Neural cell (in vitro differentiated cells): ENCODE data around the gene PGS1. TPM values are rescaled to one million over a fixed set of nuclear protein-coding genes. Genes with fewer than 3 reads are reported as not detected.

Experiments
- H2AFZ ChIP-seq: fragments of 200-600, 300-800 bp; sonication (generic), shearing (Covaris generic); 2 replicates; pipeline ENCODE4 v1.6.0; 2014; ENCODE audit warnings: low read depth, mild to moderate bottlenecking, antibody characterized with exemption, low read length, moderate library complexity
- H3F3A ChIP-seq: fragments of 200-600 bp; shearing (Covaris generic); 2 replicates; pipeline ENCODE4 v1.6.1; 2016; ENCODE audit warnings: mild to moderate bottlenecking, moderate library complexity, mixed read lengths, antibody characterized with exemption, low read length; ENCODE audit not compliant: insufficient read depth, poor library complexity, severe bottlenecking
- H3K27ac ChIP-seq: fragments of 200-600, 300-800 bp; sonication (generic), shearing (Covaris generic); 2 replicates; pipeline ENCODE4 v1.5.1; 2014; ENCODE audit warnings: mild to moderate bottlenecking, low read length, moderate library complexity
- H3K27me3 ChIP-seq: fragments of 300-800, 200-600 bp; sonication (generic), shearing (Covaris generic); 2 replicates; pipeline ENCODE4 v1.6.0; 2014; ENCODE audit warnings: mild to moderate bottlenecking, low read depth, low read length, moderate library complexity; ENCODE audit not compliant: insufficient read depth
- H3K36me3 ChIP-seq: fragments of 300-800, 200-600 bp; sonication (generic), shearing (Covaris generic); 2 replicates; pipeline ENCODE4 v1.5.1; 2014; ENCODE audit warnings: mild to moderate bottlenecking, antibody characterized with exemption, low read length, moderate library complexity; ENCODE audit not compliant: insufficient read depth
- H3K4me2 ChIP-seq: fragments of 300-800, 200-600 bp; sonication (generic), shearing (Covaris generic); 2 replicates; pipeline ENCODE4 v1.6.0; 2014; ENCODE audit warnings: mild to moderate bottlenecking, low read length
- H3K4me3 ChIP-seq: fragments of 300-800, 200-600 bp; sonication (generic), shearing (Covaris generic); 2 replicates; pipeline ENCODE4 v1.5.1; 2014; ENCODE audit warnings: mild to moderate bottlenecking, low read length, moderate library complexity
- H3K79me2 ChIP-seq: fragments of 200-600 bp; shearing (Covaris generic); replicated peaks from 2 replicates; pipeline ENCODE4 v1.6.0; 2014; ENCODE audit warnings: mild to moderate bottlenecking, low read length, moderate library complexity; ENCODE audit not compliant: insufficient read depth
- H3K9ac ChIP-seq: fragments of 300-800, 200-600 bp; sonication (generic), shearing (Covaris generic); 2 replicates; pipeline ENCODE4 v1.6.1; 2016; ENCODE audit warnings: mild to moderate bottlenecking, low read length, mixed read lengths
- H3K9me2 ChIP-seq: fragments of 200-600 bp; shearing (Covaris generic); 2 replicates; pipeline ENCODE4 v1.6.1; 2016; ENCODE audit warnings: mild to moderate bottlenecking, low read length, mixed read lengths; ENCODE audit not compliant: insufficient read depth
- H3K9me3 ChIP-seq: fragments of 200-600, 300-800 bp; sonication (generic), shearing (Covaris generic); 2 replicates; pipeline ENCODE4 v1.6.1; 2016; ENCODE audit warnings: mild to moderate bottlenecking, mixed run types, low read length, moderate library complexity, mixed read lengths
- H4K20me1 ChIP-seq: fragments of 200-600 bp; shearing (Covaris generic); 2 replicates; pipeline ENCODE4 v1.6.1; 2016; ENCODE audit warnings: mild to moderate bottlenecking, mixed run types; ENCODE audit not compliant: insufficient read depth
- CTCF ChIP-seq: fragments of 450-650 bp; IDR thresholded peaks from 2 replicates; pipeline ENCODE4 v1.5.1; 2014; ENCODE audit warnings: antibody characterized with exemption, mild to moderate bottlenecking, moderate library complexity; ENCODE audit not compliant: poor library complexity, severe bottlenecking
- EP300 ChIP-seq: fragments of 450-650 bp; conservative IDR thresholded peaks from 2 replicates; pipeline ENCODE4 v1.6.1; 2014; ENCODE audit warnings: antibody characterized with exemption, mild to moderate bottlenecking, moderate library complexity; ENCODE audit not compliant: poor library complexity, severe bottlenecking
- EZH2 ChIP-seq: fragments of 200-600, 300-800 bp; shearing (Covaris generic), sonication (generic); IDR thresholded peaks from 2 replicates; pipeline ENCODE4 v1.6.1; 2014; ENCODE audit warnings: antibody characterized with exemption, low read length, borderline replicate concordance, mild to moderate bottlenecking; ENCODE audit not compliant: insufficient read depth, poor library complexity, severe bottlenecking
- MXI1 ChIP-seq: fragments of 450-650 bp; conservative IDR thresholded peaks from 2 replicates; pipeline ENCODE4 v1.6.1; 2014; ENCODE audit warnings: antibody characterized with exemption, mild to moderate bottlenecking; ENCODE audit not compliant: poor library complexity, severe bottlenecking
- POLR2AphosphoS5 ChIP-seq: IDR thresholded peaks from 2 replicates; pipeline ENCODE4 v1.6.1; 2012
- RAD21 ChIP-seq: fragments of 450-650 bp; conservative IDR thresholded peaks from 2 replicates; pipeline ENCODE4 v1.6.1; 2014; ENCODE audit warnings: antibody characterized with exemption, mild to moderate bottlenecking, moderate library complexity
- REST ChIP-seq: IDR thresholded peaks from 2 replicates; pipeline ENCODE4 v1.6.1; 2012; ENCODE audit warnings: borderline replicate concordance
- SMC3 ChIP-seq: fragments of 450-650 bp; conservative IDR thresholded peaks from 2 replicates; pipeline ENCODE4 v1.6.1; 2014; ENCODE audit warnings: antibody characterized with exemption, mild to moderate bottlenecking, moderate library complexity; ENCODE audit not compliant: poor library complexity
- TAF1 ChIP-seq: IDR thresholded peaks from 2 replicates; pipeline ENCODE4 v1.6.1; 2012; ENCODE audit warnings: low read depth
- polyA plus RNA-seq: library from polyadenylated mRNA; depleted of rRNA; stranded (reverse); fragments of >200 nt; gene quantifications from 2 replicates; pipeline ENCODE4 v1.2.3, GENCODE V29; 2014

The PGS1 gene
- polyA plus RNA-seq, 1 donor from 2014 or later = 65.7 TPM

DNA sequence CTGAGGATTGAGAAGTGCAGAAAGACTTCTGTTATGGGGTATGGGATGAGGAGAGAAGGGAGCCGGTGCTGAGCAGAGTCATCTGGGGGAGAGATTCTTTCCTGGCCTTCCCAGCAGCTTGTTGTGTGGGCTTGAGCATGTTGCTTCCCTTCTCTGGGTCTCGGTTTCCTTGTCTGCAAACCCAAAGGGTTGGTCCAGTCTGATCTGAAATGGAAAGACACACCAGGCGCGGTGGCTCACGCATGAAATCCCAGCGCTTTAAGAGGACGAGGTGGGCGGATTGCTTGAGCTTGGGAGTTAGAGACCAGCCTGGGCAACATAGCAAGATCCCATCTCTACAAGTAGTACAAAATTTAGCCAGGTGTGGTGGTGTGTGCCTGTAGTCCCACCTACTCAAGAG, 24.6 kb upstream of the PGS1 start:
- no peaks in the 10 kb centered on the region for H3K9me3 ChIP-seq
- H3K27me3 ChIP-seq = no peaks in the 10 kb centered on the region
- TF ChIP-seq POLR2AphosphoS5 (no peak), EZH2 (no peak), MXI1 (no peak), TAF1 (no peak), EP300 (no peak), SMC3 (no peak), REST (no peak), CTCF (no peak), RAD21 (no peak)
- peak overlapping the region; percentile 62 for H3K9ac ChIP-seq
- H3K4me2 ChIP-seq = no peak overlapping the region
- H3K36me3 ChIP-seq = no peaks in the 10 kb centered on the region
- H2AFZ ChIP-seq = no peak overlapping the region
- peaks cover 21% of the 10 kb centered on the region for H3K79me2 ChIP-seq
- H3F3A ChIP-seq = no peaks in the 10 kb centered on the region
- no peak overlapping the region for H3K27ac ChIP-seq
- no peaks in the 10 kb centered on the region for H3K9me2 ChIP-seq
- peaks cover 8% of the 10 kb centered on the region for H4K20me1 ChIP-seq
- no peak overlapping the region for H3K4me3 ChIP-seq

GRCh38 chr17:78355045-78355641, 23.3 kb upstream of the PGS1 start:
- Histone ChIP-seq H3K27ac (no peak overlapping the region), H3F3A (no peaks in the 10 kb centered on the region), H2AFZ (no peak overlapping the region), H3K9me3 (no peaks in the 10 kb centered on the region), H3K36me3 (no peaks in the 10 kb centered on the region), H3K27me3 (no peaks in the 10 kb centered on the region), H3K4me3 (no peak overlapping the region), H3K9ac (no peak overlapping the region), H4K20me1 (peaks cover 8% of the 10 kb centered on the region), H3K9me2 (no peaks in the 10 kb centered on the region), H3K4me2 (no peak overlapping the region), H3K79me2 (peaks cover 21% of the 10 kb centered on the region)
- TF ChIP-seq EZH2 = no peak

DNA sequence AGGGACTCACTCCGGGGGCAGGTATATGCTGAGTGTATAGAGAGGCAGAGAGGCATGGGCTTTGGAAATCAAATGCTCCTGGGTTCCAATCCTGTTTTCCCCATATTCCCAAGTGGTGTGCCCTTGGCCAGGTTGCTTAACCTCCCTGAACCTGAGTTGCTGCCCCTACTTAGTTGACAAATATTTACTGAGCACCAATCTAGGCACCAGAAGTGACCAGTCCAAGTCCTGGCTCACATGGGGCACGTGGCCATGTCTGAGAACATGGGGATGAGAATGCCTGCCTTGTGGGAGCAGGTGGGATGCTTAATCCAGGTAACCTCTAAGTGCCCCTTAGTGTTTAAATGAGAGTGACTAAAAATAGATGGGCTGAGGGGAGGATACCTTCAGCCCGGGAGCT, 22.7 kb upstream of the PGS1 start:
- Histone ChIP-seq H2AFZ (no peak overlapping the region), H3K79me2 (peaks cover 21% of the 10 kb centered on the region), H3K9ac (no peak overlapping the region), H3K4me3 (no peak overlapping the region), H3K9me2 (no peaks in the 10 kb centered on the region), H3K4me2 (no peak overlapping the region), H3K9me3 (no peaks in the 10 kb centered on the region), H3F3A (no peaks in the 10 kb centered on the region), H3K27me3 (no peaks in the 10 kb centered on the region), H4K20me1 (peaks cover 8% of the 10 kb centered on the region), H3K36me3 (no peaks in the 10 kb centered on the region), H3K27ac (no peak overlapping the region)
- no peak for TF ChIP-seq REST
- TF ChIP-seq CTCF = no peak
- no peak for TF ChIP-seq EZH2
